GM12878 (cell line): ENCODE measurements around the gene CAT. TPM values are rescaled to one million over a fixed set of nuclear protein-coding genes. Genes with fewer than 3 reads are reported as not detected.

Source experiments
- ATAC-seq: fragments of 200-7000 bp; cut with Tn5 transposase; 3 replicates; pipeline ENCODE4 v1.9.1; 2020; ENCODE audit warnings: mild to moderate bottlenecking, moderate library complexity
- BruUV-seq: library from RNA; stranded (reverse); fragments of 400-500 nt; replicated peaks from 2 replicates; lab custom pipeline; 2021; lab: Mats Ljungman, UMichigan
- CTCF ChIA-PET: fragments of 300-600 bp; sonication (Branson Sonifier 250); formaldehyde crosslinking; extraction: SDS; loops from one replicate; lab custom pipeline; 2021; ENCODE audit warnings: inconsistent platforms; lab: Yijun Ruan, JAX
- POLR2A ChIA-PET: fragments of 350-600 bp; formaldehyde crosslinking; extraction: SDS; loops from one replicate; lab custom pipeline; 2021; ENCODE audit warnings: inconsistent platforms; lab: Charles Lee
- RAD21 ChIA-PET: fragments of 300-600 bp; sonication (Branson Sonifier 250); formaldehyde crosslinking; loops from one replicate; lab custom pipeline; 2023; ENCODE audit warnings: antibody characterized with exemption; ENCODE audit not compliant: unreplicated experiment; lab: Charles Lee
- SMC1A ChIA-PET: fragments of 300-600 bp; sonication (Branson Sonifier 250); formaldehyde crosslinking; loops from one replicate; lab custom pipeline; 2023; ENCODE audit not compliant: unreplicated experiment, uncharacterized antibody; lab: Charles Lee
- DNase-seq: peaks from one replicate; pipeline ENCODE4 v3.0.0-alpha.2; 2011; ENCODE audit warnings: low read depth, low spot score
- FAIRE-seq: peaks from 3 replicates; lab custom pipeline; 2011; peaks lifted over from hg19 to GRCh38; lab: Jason Lieb, UNC
- H2AFZ ChIP-seq: 2 replicates; pipeline ENCODE4 v1.6.0; 2011; ENCODE audit warnings: low read depth, low read length, control low read depth; ENCODE audit not compliant: control insufficient read depth
- H3K27ac ChIP-seq: 2 replicates; pipeline ENCODE4 v1.5.1; 2011; ENCODE audit warnings: control low read depth; ENCODE audit not compliant: control insufficient read depth, insufficient read depth
- H3K27me3 ChIP-seq, 2 experiments: replicated peaks in 1 of 2; 2 replicates each; pipeline versions ENCODE4 v1.6.0 to v1.6.1; 2011; ENCODE audit warnings: low read length in 1 of 2; ENCODE audit not compliant: control insufficient read depth in 2 of 2, insufficient read depth in 2 of 2
- H3K36me3 ChIP-seq, 2 experiments: 2 replicates each; pipeline ENCODE4 v1.5.1; 2011; ENCODE audit warnings: low read length in 1 of 2; ENCODE audit not compliant: control insufficient read depth in 2 of 2, insufficient read depth in 2 of 2
- H3K4me1 ChIP-seq: 2 replicates; pipeline ENCODE4 v1.6.1; 2011; ENCODE audit warnings: mild to moderate bottlenecking, low read length, moderate library complexity, mixed read lengths; ENCODE audit not compliant: control insufficient read depth, insufficient read depth
- H3K4me2 ChIP-seq: 2 replicates; pipeline ENCODE4 v1.6.0; 2011; ENCODE audit warnings: control low read depth; ENCODE audit not compliant: control insufficient read depth, insufficient read depth
- H3K4me3 ChIP-seq: fragments of 200-600 bp; sonication (generic); 2 replicates; pipeline ENCODE4 v1.5.1; 2016
- H3K79me2 ChIP-seq: 2 replicates; pipeline ENCODE4 v1.6.0; 2011; ENCODE audit warnings: low read length; ENCODE audit not compliant: control insufficient read depth, insufficient read depth
- H3K9ac ChIP-seq: 2 replicates; pipeline ENCODE4 v1.8.0; 2011; ENCODE audit warnings: low read length, control low read depth, mixed read lengths; ENCODE audit not compliant: control insufficient read depth, insufficient read depth
- H3K9me3 ChIP-seq: replicated peaks from 3 replicates; pipeline ENCODE4 v1.5.1; 2011; ENCODE audit warnings: mild to moderate bottlenecking, low read length; ENCODE audit not compliant: control insufficient read depth, insufficient read depth
- H4K20me1 ChIP-seq: 2 replicates; pipeline ENCODE4 v1.6.0; 2011; ENCODE audit not compliant: control insufficient read depth, insufficient read depth
- ASH2L ChIP-seq: fragments of 300-600, 200-600 bp; sonication (generic); IDR thresholded peaks from 2 replicates; pipeline ENCODE4 v1.6.1; 2017; ENCODE audit warnings: low read depth, mild to moderate bottlenecking, borderline replicate concordance
- ATF3 ChIP-seq: IDR thresholded peaks from 2 replicates; pipeline ENCODE4 v1.6.1; 2011; ENCODE audit warnings: low read depth, mild to moderate bottlenecking, low read length, moderate library complexity, borderline replicate concordance; ENCODE audit errors: extremely low read depth
- CBFB ChIP-seq: IDR thresholded peaks from 2 replicates; pipeline ENCODE4 v1.6.1; 2016; ENCODE audit warnings: antibody characterized with exemption, low read depth
- CEBPB ChIP-seq, 2 experiments: fragments of 150-350 bp in 1 of 2; IDR thresholded peaks; 2 replicates each; pipeline ENCODE4 v1.6.1; 2012 to 2014; ENCODE audit warnings: low read depth in 2 of 2, low read length in 2 of 2, borderline replicate concordance in 1 of 2, inconsistent platforms in 1 of 2
- EGR1 ChIP-seq, 2 experiments: IDR thresholded peaks; 1 replicate in 1 of 2; 2 replicates in 1 of 2; pipeline ENCODE4 v1.6.1; 2011 to 2012; ENCODE audit warnings: low read depth in 2 of 2, low read length in 2 of 2, borderline replicate concordance in 1 of 2, mild to moderate bottlenecking in 1 of 2, moderate library complexity in 1 of 2
- EP300 ChIP-seq, 2 experiments: fragments of 150-350 bp in 1 of 2; IDR thresholded peaks; 2 replicates each; pipeline ENCODE4 v1.6.1; 2011 to 2012; ENCODE audit warnings: low read depth in 2 of 2, low read length in 2 of 2, borderline replicate concordance in 1 of 2, improper control_type of control experiment in 1 of 2, inconsistent platforms in 1 of 2; ENCODE audit not compliant: control insufficient read depth in 1 of 2
- EZH2 ChIP-seq: IDR thresholded peaks from 2 replicates; pipeline ENCODE4 v1.6.1; 2012; ENCODE audit warnings: low read depth, mild to moderate bottlenecking, control low read depth, inconsistent platforms, low read length, borderline replicate concordance; ENCODE audit not compliant: control insufficient read depth
- GATAD2B ChIP-seq: fragments of 450-650 bp; conservative IDR thresholded peaks from 2 replicates; pipeline ENCODE4 v1.6.1; 2017; ENCODE audit warnings: low read depth, mild to moderate bottlenecking, moderate library complexity
- HDGF ChIP-seq: fragments of 450-650 bp; IDR thresholded peaks from 2 replicates; pipeline ENCODE4 v1.6.1; 2016; ENCODE audit warnings: antibody characterized with exemption
- PML ChIP-seq: IDR thresholded peaks from 2 replicates; pipeline ENCODE4 v1.6.1; 2012; ENCODE audit warnings: low read length, inconsistent platforms
- RBBP5 ChIP-seq: fragments of 200-600 bp; sonication (generic); conservative IDR thresholded peaks from 2 replicates; pipeline ENCODE4 v1.6.1; 2016
- RELA ChIP-seq: fragments of 450-650 bp; IDR thresholded peaks from 2 replicates; pipeline ENCODE4 v1.8.0; 2014; ENCODE audit warnings: borderline replicate concordance; ENCODE audit not compliant: partially characterized antibody
- RFX5 ChIP-seq: IDR thresholded peaks from 2 replicates; pipeline ENCODE4 v1.6.1; 2011; ENCODE audit warnings: low read depth, low read length, improper control_type of control experiment
- SMAD1 ChIP-seq: fragments of 450-650 bp; IDR thresholded peaks from 2 replicates; pipeline ENCODE4 v1.6.1; 2018; ENCODE audit warnings: mild to moderate bottlenecking, low read depth; ENCODE audit not compliant: partially characterized antibody
- SMC3 ChIP-seq: IDR thresholded peaks from 2 replicates; pipeline ENCODE4 v1.6.1; 2011; ENCODE audit warnings: low read length, improper control_type of control experiment, borderline replicate concordance
- SREBF1 ChIP-seq: IDR thresholded peaks from 2 replicates; pipeline ENCODE4 v1.6.1; 2012; ENCODE audit warnings: mild to moderate bottlenecking, low read length
- YY1 ChIP-seq: IDR thresholded peaks from 2 replicates; pipeline ENCODE4 v1.6.1; 2011; ENCODE audit warnings: low read depth, mild to moderate bottlenecking, low read length
- ZBTB11 ChIP-seq: fragments of 450-650 bp; formaldehyde crosslinking; IDR thresholded peaks from 2 replicates; pipeline ENCODE4 v1.5.0; 2022; ENCODE audit warnings: mild to moderate bottlenecking, missing genetic modification characterization
- ZNF217 ChIP-seq: fragments of 450-650 bp; IDR thresholded peaks from 2 replicates; pipeline ENCODE4 v1.6.1; 2017; ENCODE audit warnings: antibody characterized with exemption, mild to moderate bottlenecking
- WGBS: methylation state at CpG from one replicate; pipeline ENCODE4 v1.1.6; 2016; ENCODE audit warnings: low lambda C conversion rate; ENCODE audit not compliant: insufficient replicate concordance, insufficient coverage; ENCODE audit errors: missing lambda C conversion rate; 5-methylcytosine and 5-hydroxymethylcytosine counted together
- in situ Hi-C: fragments of 300-500 bp; cut with MboI; formaldehyde crosslinking; loops from 9 replicates; pipeline ENCODE4 v1.14.3; 2018; ENCODE audit warnings: mixed read lengths
- intact Hi-C: fragments of 100-400 bp; cut with micrococcal nuclease; formaldehyde crosslinking; loops from one replicate; pipeline ENCODE4 v1.14.2; 2022; ENCODE audit not compliant: unreplicated experiment
- polyA plus RNA-seq, 11 experiments: library from polyadenylated mRNA; depleted of rRNA in 4 of 11; unstranded in 6 of 11; stranded (reverse) in 5 of 11; fragments of >200 nt; fragmentation: Nextera tagmentation in 4 of 11; fragmentation: Illumina TruSeq in 1 of 11; extraction: Ambion mirVana in 4 of 11; extraction: Trizol in 1 of 11; gene quantifications; 1 replicate in 1 of 11; 2 replicates in 10 of 11; pipeline versions ENCODE4 v1.2.1 to v1.2.3, GENCODE V29; 2011 to 2016; ENCODE audit warnings: inconsistent platforms in 2 of 11, missing spikeins in 2 of 11, low read depth in 1 of 11
- total RNA-seq, 4 experiments: library from RNA; depleted of rRNA in 3 of 4; stranded (reverse); fragments of >200 nt in 3 of 4; fragmentation: Illumina TruSeq in 1 of 4; extraction: Trizol in 1 of 4; gene quantifications; 2 replicates each; pipeline versions ENCODE4 v1.2.1 to v1.2.3, GENCODE V29; 2013 to 2021

Gene CAT
- total and polyA plus RNA-seq, 10 of the 15 experiments (the other 5 are each of a cell fraction or from before 2014, with no cell fraction given): 22.4 to 71.3 (median 33.6) TPM

GRCh38 chr11:34480314-34480713 is 41.6 kb downstream of the CAT start:
- Histone ChIP-seq H3K4me3 (no peak overlapping the region), H3K27me3 (no peaks in the 10 kb centered on the region), H3K36me3 (no peaks in the 10 kb centered on the region), H3K9me3 (no peaks in the 10 kb centered on the region), H3K4me1 (no peaks in the 10 kb centered on the region), H2AFZ (no peak overlapping the region), H3K27ac (no peak overlapping the region), H3K79me2 (no peaks in the 10 kb centered on the region), H3K9ac (no peak overlapping the region), H4K20me1 (no peaks in the 10 kb centered on the region), H3K4me2 (no peak overlapping the region)
- DNase-seq (no peak), FAIRE-seq (no peak), ATAC-seq (no peak)
- no TSS peak for BruUV-seq
- ChIA-PET RAD21 (no interaction called here), POLR2A (no interaction called here), SMC1A (interaction anchor here (0.6 to 0.9 kb wide), 4 partner anchors 9 to 97 kb away, joined by 3 to 4 read pairs (median 3); no protein-coding TSS in a partner anchor), CTCF (interaction anchor here (0.5 to 5.5 kb wide), 5 partner anchors 8 to 118 kb away, joined by 3 to 24 read pairs (median 3); no protein-coding TSS in a partner anchor)
- intact Hi-C loops: no loop called here
- in situ Hi-C loops: loop anchor here (25.0 kb wide), 1 partner anchor 318 kb away; no protein-coding TSS in a partner anchor
- no peak for TF ChIP-seq GATAD2B
- no peak for TF ChIP-seq EGR1 (IDR thresholded peaks at IDR 0.05; ENCODE audit: borderline replicate concordance in 1 of 2, low read depth in 2 of 2, low read length in 2 of 2)
- no peak for TF ChIP-seq EZH2
- no peak for TF ChIP-seq RBBP5
- no peak for TF ChIP-seq SREBF1
- TF ChIP-seq SMC3: no peak
- no peak for TF ChIP-seq RELA
- TF ChIP-seq CEBPB (IDR thresholded peaks at IDR 0.05; ENCODE audit: borderline replicate concordance in 1 of 2, low read depth in 2 of 2, low read length in 2 of 2): no peak
- TF ChIP-seq ATF3: no peak
- no peak for TF ChIP-seq ZNF217
- TF ChIP-seq EP300 (IDR thresholded peaks at IDR 0.05; ENCODE audit: borderline replicate concordance in 1 of 2, control insufficient read depth in 1 of 2, low read depth in 2 of 2, low read length in 2 of 2): no peak
- TF ChIP-seq SMAD1: no peak
- TF ChIP-seq HDGF: no peak
- TF ChIP-seq PML: no peak
- TF ChIP-seq YY1: no peak
- no peak for TF ChIP-seq CBFB
- TF ChIP-seq ZBTB11 (CRISPR knock-in tag): no peak
- TF ChIP-seq ASH2L: no peak
- no peak for TF ChIP-seq RFX5
- WGBS: 10% methylated on average over 3 of the region's 3 CpGs
